HPDE6-E6E7 (cell line): ENCODE measurements around the gene NUDT3.
"Not testable (repeated sequence)": the region's sequence is repeated elsewhere in the genome, so short reads cannot be mapped to it uniquely, and the experiment has no call there.

ENCODE experiments used
- DNase-seq: peaks from one replicate; pipeline ENCODE4 v3.0.0; 2011; ENCODE audit warnings: missing footprints; ENCODE audit errors: extremely low spot score

The NUDT3 gene

GRCh38 chr6:34343806-34344205 is 48.7 kb downstream of the NUDT3 start:
- DNase-seq = no peak

- DNase-seq = no peak
These were observed 50.2 kb downstream of the NUDT3 start for GRCh38 chr6:34342247-34342646.

- DNase-seq = no peak
These were observed 50.9 kb downstream of the NUDT3 start for GRCh38 chr6:34341481-34341971.

- DNase-seq = no peak
These were observed 51.5 kb downstream of the NUDT3 start for GRCh38 chr6:34340906-34341480.

- DNase-seq = no peak
These were observed 52.1 kb downstream of the NUDT3 start for GRCh38 chr6:34340394-34340793.

- DNase-seq = no peak
These were observed 52.5 kb downstream of the NUDT3 start for GRCh38 chr6:34339971-34340370.

- no peak for DNase-seq
These were observed 53.0 kb downstream of the NUDT3 start for GRCh38 chr6:34339432-34339831.

GRCh38 chr6:34338811-34339210 is 53.7 kb downstream of the NUDT3 start:
- no peak for DNase-seq

- DNase-seq = no peak
These were observed 54.1 kb downstream of the NUDT3 start for GRCh38 chr6:34338377-34338776.

- DNase-seq = no peak
These were observed 57.6 kb downstream of the NUDT3 start for GRCh38 chr6:34334796-34335416.

- no peak for DNase-seq
These were observed 58.6 kb downstream of the NUDT3 start for GRCh38 chr6:34333858-34334257.

- no peak for DNase-seq
These were observed 59.9 kb downstream of the NUDT3 start for GRCh38 chr6:34332251-34333198.

GRCh38 chr6:34331371-34332050 is 61.0 kb downstream of the NUDT3 start:
- no peak for DNase-seq

- not testable (repeated sequence) for DNase-seq
These were observed 62.7 kb downstream of the NUDT3 start for GRCh38 chr6:34329814-34330213.

GRCh38 chr6:34328969-34329368 is 63.5 kb downstream of the NUDT3 start:
- no peak for DNase-seq

GRCh38 chr6:34327313-34328205 is 64.9 kb downstream of the NUDT3 start:
- not testable (repeated sequence) for DNase-seq

- no peak for DNase-seq
These were observed 66.8 kb downstream of the NUDT3 start for GRCh38 chr6:34325633-34326032.

GRCh38 chr6:34324738-34325444 is 67.6 kb downstream of the NUDT3 start:
- DNase-seq = no peak

GRCh38 chr6:34324221-34324620 is 68.2 kb downstream of the NUDT3 start:
- not testable (repeated sequence) for DNase-seq

GRCh38 chr6:34323300-34323699 is 69.2 kb downstream of the NUDT3 start:
- no peak for DNase-seq
